Skeletal muscle satellite cell (primary cell): ENCODE results near the gene LIPC.

Experiments used
- H3K27me3 ChIP-seq: 2 replicates; pipeline ENCODE4 v1.7.0; 2013; ENCODE audit warnings: low read length; ENCODE audit not compliant: control insufficient read depth, insufficient read depth
- H3K36me3 ChIP-seq: 2 replicates; pipeline ENCODE4 v1.7.0; 2013; ENCODE audit warnings: mild to moderate bottlenecking, control low read depth, low read length; ENCODE audit not compliant: insufficient read depth
- H3K4me1 ChIP-seq: 2 replicates; pipeline ENCODE4 v1.7.0; 2013; ENCODE audit warnings: low read length; ENCODE audit not compliant: control insufficient read depth, insufficient read depth
- H3K4me2 ChIP-seq: 2 replicates; pipeline ENCODE4 v1.7.0; 2013; ENCODE audit warnings: mild to moderate bottlenecking, low read length
- H3K4me3 ChIP-seq: 2 replicates; pipeline ENCODE4 v1.7.0; 2013; ENCODE audit warnings: low read length
- H3K9ac ChIP-seq: 2 replicates; pipeline ENCODE4 v1.7.0; 2013; ENCODE audit warnings: mild to moderate bottlenecking, low read depth, low read length, moderate library complexity
- H3K9me3 ChIP-seq: replicated peaks from 2 replicates; pipeline ENCODE4 v1.7.0; 2013; ENCODE audit warnings: mild to moderate bottlenecking, control low read depth, low read length

LIPC gene

DNA sequence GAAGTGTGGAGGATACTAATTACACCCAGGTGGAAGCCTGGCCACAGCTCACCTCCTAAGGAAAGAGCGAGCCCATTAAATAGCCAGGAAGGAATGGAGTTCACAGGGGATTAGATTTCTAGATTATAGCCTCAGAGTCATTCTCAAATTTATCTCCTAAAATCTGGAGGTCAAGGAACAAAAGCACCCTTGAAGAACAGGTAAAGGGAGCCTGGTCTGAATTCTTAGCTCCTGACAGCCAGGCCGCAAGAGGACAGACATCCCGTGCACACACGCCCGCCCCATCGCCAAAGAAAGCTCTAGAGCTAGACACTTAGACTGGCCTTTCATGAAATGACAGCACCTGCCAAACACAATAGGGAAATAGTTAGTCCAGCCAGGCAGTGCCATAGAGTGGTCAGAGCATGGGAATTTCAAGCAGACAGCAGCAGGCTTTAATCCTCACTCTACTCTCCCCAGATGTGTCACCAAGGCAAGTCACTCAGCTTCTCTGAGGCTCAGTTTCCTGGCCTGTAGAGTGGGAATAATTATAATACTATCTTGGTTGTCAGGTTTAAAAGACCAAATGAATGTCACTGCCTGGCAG, 59.2 kb downstream of the LIPC start:
- Histone ChIP-seq H3K9me3 (no peaks in the 10 kb centered on the region), H3K9ac (no peak overlapping the region), H3K36me3 (no peaks in the 10 kb centered on the region), H3K4me3 (no peak overlapping the region), H3K4me1 (peaks cover 6% of the 10 kb centered on the region), H3K4me2 (no peak overlapping the region), H3K27me3 (peaks cover 4% of the 10 kb centered on the region)

DNA sequence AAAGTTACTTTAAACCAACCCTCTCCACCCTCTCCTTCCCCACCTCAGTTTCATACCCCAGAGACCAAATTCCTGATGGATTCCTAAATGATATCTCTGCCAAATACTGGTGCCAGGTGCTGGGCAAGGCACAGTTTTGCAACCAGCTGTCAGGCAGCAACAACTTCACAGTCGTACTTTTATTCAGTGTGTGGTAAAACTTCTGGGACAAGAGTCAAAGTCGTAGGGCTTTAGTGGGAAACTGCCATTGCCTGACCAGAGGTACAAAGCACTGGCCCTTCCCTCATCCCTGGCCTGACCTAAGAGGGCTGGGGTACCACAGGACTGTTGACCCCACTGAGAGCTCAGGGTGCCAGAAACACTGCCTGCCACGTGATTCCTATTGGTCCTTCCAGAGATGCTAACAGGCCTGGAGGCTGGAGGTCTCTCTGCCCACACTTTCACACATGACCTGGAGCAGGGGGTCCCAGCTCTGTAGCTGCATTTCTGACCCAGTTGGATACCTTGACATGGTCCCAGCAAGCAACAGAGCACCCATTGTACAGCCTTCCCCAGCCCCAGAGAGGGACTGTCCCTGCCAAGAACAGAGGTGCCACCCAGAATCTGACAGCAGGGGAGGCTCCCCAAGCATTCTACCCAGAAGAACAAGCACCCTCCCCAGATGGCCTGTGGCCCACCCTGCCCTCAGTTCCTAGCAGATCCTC, 59.9 kb downstream of the LIPC start:
- Histone ChIP-seq H3K4me1 (peaks cover 6% of the 10 kb centered on the region), H3K4me2 (no peak overlapping the region), H3K36me3 (no peaks in the 10 kb centered on the region), H3K9me3 (no peaks in the 10 kb centered on the region), H3K27me3 (peaks cover 4% of the 10 kb centered on the region), H3K4me3 (no peak overlapping the region), H3K9ac (no peak overlapping the region)

DNA sequence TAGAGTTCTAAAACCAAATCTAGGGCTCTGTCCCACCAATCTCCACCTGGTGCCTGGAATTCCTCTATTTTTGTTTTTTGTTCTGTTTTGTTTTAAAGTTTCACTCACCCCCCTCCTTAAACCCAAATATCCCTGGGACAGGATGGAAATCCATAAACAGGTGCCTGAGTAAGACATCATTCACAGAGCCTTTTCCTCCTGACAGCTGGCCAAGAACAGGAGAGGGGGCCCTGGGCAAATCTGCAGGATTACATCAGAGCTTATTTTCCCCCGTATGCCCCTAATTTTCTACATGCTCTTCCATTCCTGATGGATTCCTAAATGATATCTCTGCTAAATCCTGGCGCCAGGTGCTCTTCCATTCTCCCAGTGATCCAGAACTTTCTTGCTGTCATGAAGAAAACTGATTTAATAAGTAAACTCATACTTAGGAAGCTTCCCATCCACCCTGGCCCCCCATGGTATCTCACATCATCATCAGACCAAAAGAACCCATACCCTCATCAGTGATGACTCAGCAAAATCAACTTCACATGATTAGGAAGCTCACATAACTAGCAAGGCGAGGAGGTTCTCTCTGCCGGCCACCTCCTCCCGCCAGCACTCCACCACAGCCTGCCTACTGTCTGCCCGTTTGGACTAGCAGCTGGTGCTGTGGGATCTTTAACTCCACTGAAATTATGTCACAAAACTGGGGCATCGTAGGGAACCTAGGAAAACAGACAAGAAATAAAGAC, 61.0 kb downstream of the LIPC start:
- no peak overlapping the region for H3K4me2 ChIP-seq
- peaks cover 6% of the 10 kb centered on the region for H3K4me1 ChIP-seq
- no peaks in the 10 kb centered on the region for H3K36me3 ChIP-seq
- no peaks in the 10 kb centered on the region for H3K9me3 ChIP-seq
- H3K4me3 ChIP-seq = no peak overlapping the region
- H3K27me3 ChIP-seq = peaks cover 4% of the 10 kb centered on the region
- no peak overlapping the region for H3K9ac ChIP-seq

DNA sequence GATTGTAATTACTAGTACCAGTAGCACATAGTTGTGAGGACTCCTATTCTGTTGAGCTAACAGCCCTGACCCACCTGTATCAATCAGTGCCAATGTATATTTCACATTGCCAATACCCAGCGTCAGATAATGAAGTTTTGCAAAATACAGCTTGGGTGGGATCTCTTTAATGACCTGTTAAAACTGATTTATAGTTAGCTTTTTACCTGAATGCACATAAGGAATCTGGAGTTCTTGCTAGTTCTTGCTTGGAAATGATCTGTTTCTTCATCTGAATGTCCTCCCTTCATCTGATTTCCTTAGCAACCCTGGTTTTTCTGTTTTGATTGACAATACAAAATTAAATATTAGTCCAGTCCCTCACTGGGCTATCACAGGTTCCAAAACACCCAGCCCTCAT, 62.8 kb downstream of the LIPC start:
- Histone ChIP-seq H3K9me3 (no peaks in the 10 kb centered on the region), H3K9ac (no peak overlapping the region), H3K36me3 (no peaks in the 10 kb centered on the region), H3K4me3 (no peak overlapping the region), H3K27me3 (peaks cover 4% of the 10 kb centered on the region), H3K4me2 (no peak overlapping the region), H3K4me1 (peaks cover 16% of the 10 kb centered on the region)

DNA sequence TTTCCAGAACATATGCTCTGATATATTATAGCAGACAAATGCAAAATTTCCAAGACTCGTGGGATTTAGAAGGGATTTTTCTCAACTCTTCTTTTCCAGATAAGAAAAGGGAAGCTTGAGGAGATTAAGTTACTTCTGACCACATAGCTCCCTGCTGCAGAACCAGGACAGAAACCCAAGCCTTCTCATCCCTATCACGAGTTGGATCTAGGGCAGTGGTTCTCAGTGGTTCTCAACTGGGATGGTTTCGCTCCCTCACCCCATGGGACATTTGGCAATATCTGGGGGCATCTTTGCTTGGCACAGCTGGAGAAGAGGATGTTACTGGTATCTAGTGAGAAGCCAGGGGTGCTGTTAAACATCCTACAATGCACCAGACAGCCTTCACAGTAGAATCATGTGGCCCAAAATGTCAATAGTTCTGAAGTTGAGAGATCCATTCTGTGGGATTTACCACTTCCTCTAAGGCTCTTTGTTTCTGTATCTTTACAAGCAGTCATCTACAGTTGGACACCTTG, 64.2 kb downstream of the LIPC start:
- Histone ChIP-seq H3K9me3 (no peaks in the 10 kb centered on the region), H3K4me3 (no peak overlapping the region), H3K36me3 (no peaks in the 10 kb centered on the region), H3K9ac (no peak overlapping the region), H3K4me1 (peaks cover 16% of the 10 kb centered on the region), H3K4me2 (no peak overlapping the region), H3K27me3 (peaks cover 4% of the 10 kb centered on the region)

DNA sequence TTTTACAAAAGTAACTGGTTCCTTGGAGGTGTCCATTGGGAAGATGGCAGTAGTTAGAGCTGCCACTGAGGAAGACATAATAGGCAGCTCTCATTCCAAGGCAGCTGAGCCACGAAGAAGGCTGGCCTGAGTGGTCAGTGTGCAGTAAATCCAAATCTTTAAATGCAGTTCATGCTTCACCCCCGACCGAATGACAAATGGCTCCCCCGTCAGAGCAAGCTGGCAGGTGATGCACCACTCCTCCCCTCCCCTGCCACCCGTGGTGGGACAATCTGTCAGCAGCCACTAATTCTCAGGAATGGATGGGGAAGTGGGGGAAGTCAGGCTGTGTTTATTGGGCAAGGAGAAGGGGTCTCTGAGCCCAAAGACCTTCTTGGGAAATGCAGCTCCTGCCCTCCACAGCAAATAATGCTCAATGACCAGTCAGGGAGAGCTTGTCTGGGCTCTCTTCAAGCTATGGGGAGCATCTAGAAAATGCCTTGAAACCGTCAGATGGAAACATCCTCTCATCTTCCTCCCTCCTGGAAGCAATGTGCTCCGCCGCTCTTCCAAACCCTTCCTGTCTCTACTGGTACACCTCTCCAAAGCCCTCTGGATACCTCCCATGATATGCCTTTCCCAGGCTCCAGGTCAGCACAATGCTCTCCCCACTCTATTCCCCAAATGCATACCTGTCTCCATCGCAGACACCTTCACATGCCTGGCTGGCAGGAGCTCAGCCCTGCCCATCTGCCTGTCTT, 65.4 kb downstream of the LIPC start:
- H3K36me3 ChIP-seq = no peaks in the 10 kb centered on the region
- H3K4me3 ChIP-seq = no peak overlapping the region
- H3K9me3 ChIP-seq = no peaks in the 10 kb centered on the region
- H3K4me1 ChIP-seq = peaks cover 16% of the 10 kb centered on the region
- H3K27me3 ChIP-seq = peaks cover 4% of the 10 kb centered on the region
- H3K9ac ChIP-seq = no peak overlapping the region
- H3K4me2 ChIP-seq = no peak overlapping the region

DNA sequence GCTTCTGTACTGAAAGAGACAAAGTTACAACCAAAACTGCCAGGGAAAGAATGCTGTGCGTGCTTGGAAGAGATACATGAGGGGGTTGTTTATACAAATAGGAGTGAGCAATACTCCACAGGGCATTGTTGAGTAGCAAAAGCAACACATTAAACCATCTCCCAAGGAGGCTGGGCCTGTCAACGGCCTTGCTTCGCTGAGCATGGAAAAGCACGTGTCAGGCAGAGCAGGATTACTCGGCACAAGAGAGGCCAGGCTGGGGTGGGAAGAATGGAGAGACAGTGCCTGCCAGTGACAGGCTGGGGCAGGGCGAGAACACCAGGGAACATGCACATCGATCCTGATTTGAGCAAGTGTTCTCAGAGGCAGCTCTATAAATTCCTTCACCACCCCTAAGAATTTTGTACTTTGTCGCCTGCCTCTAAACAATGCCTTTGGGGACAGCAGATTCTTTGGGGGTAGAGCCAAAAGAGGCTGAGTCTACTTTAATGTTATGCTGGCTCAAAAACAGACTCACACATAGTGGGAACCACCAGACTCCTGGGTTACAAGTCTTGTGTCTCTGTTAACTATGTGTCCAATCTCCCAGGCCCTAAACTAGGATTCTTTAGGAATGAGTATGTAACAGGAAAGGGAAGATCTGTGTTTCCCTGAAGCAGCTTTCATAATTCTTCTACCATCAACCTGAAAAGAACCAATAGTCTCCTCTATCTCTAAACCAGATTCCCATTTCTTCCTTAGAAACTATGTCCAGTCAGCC, 67.2 kb downstream of the LIPC start:
- peaks cover 11% of the 10 kb centered on the region for H3K4me1 ChIP-seq
- no peak overlapping the region for H3K9ac ChIP-seq
- no peak overlapping the region for H3K4me2 ChIP-seq
- H3K4me3 ChIP-seq = no peak overlapping the region
- H3K36me3 ChIP-seq = no peaks in the 10 kb centered on the region
- no peaks in the 10 kb centered on the region for H3K9me3 ChIP-seq
- peaks cover 4% of the 10 kb centered on the region for H3K27me3 ChIP-seq

DNA sequence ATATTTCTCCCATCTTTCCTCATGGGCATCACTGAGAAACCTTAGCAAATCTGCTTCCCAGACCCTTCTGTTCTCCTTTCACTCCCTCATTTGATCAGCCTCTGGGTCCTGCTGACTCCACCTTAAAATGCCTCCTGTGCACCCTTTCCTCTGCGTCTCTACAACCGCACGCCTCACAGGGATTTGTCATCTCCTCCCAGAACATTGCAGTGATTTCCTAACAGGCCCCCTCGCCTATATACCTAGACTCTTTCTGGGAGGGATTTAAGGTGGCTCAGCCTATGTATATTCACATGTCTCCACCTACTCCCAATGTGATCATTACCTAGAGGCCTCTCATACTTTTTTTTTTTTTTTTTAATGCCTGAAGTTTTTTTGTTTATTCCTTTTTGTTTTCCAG, 69.2 kb downstream of the LIPC start:
- Histone ChIP-seq H3K9me3 (no peaks in the 10 kb centered on the region), H3K27me3 (no peaks in the 10 kb centered on the region), H3K4me2 (no peak overlapping the region), H3K4me1 (peaks cover 19% of the 10 kb centered on the region), H3K36me3 (no peaks in the 10 kb centered on the region), H3K4me3 (no peak overlapping the region), H3K9ac (no peak overlapping the region)

DNA sequence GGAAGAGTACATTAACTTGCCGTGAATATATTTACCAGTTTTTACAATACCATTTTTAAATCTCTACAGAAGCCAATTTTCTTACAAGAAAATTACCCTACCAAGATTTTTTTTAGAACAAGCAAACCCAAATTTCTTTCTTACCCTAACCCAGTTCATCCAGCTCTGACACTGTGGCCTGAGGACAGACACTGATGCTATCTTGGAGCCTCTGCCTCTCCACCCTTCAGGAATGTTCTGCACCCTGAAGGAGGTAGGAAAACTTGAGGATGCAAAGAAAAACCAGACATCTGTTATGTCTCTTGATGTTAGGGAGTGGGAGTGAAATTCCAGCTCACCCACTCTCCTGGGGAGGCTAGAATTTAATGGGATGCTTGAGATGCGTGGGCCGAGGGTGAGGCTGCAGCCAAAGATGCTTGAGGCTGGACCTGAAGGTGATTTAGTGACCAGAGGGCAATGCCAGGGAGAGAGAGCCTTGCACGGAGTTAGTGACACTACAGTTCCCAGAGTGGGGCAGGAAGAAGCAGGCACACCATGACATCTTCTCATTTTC, 69.9 kb downstream of the LIPC start:
- H3K4me2 ChIP-seq = no peak overlapping the region
- H3K36me3 ChIP-seq = no peaks in the 10 kb centered on the region
- no peaks in the 10 kb centered on the region for H3K27me3 ChIP-seq
- no peak overlapping the region for H3K4me3 ChIP-seq
- H3K4me1 ChIP-seq = peaks cover 24% of the 10 kb centered on the region
- H3K9ac ChIP-seq = no peak overlapping the region
- no peaks in the 10 kb centered on the region for H3K9me3 ChIP-seq

DNA sequence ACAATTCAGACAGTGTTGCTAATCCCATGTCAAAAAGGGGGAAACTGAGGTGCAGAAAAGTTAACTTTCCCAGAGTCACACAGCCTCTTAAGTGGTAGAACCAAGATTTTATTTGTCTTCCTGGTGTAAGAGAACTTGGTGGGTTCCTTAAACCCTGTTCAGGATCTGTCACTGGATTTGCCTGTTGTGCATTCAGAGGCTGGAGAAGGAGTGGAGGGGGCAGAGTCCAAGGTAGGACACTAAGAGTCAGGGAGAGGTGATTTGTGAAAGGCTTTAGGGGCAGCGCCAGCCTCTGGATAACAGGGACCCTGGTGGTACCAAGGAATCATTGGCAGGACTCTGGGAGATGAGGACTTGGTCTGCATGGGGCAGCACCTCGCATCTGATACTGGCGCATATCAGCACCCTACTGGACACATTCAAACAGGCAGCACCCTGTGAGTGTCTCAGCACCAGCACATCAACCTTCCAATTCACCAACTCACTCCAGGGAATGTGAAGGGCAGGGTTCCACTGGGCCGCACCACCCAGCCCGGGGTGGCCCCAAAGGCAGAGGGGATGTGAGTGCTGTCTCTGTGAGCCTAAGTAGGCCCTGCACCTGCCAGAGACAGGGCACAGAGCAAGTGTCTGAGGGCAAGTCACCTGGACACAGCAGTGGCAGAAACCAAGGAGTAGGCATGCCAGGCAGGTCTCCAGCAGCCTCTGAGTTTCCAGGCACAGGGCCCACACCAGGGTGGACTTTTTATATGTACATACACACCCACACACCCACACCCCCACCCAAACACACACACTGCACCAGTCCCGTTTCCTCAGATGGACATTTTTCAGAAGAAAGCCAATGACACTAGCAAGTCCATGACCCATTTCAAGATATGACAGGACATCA, 71.6 kb downstream of the LIPC start:
- Histone ChIP-seq H3K4me3 (no peak overlapping the region), H3K4me2 (no peak overlapping the region), H3K9ac (no peak overlapping the region), H3K36me3 (no peaks in the 10 kb centered on the region), H3K27me3 (no peaks in the 10 kb centered on the region), H3K4me1 (peaks cover 24% of the 10 kb centered on the region), H3K9me3 (no peaks in the 10 kb centered on the region)
